HuH-7.5 (cell line): ENCODE measurements around the gene SQSTM1.
"Not testable (repeated sequence)": the region's sequence is repeated elsewhere in the genome, so short reads cannot be mapped to it uniquely, and the experiment has no call there.

Experiments used
- DNase-seq: peaks from one replicate; pipeline ENCODE4 v3.0.0; 2011; ENCODE audit warnings: low spot score

The SQSTM1 gene

GRCh38 chr5:179858586-179859427, 38.1 kb downstream of the SQSTM1 start, which contains the start of gene MRNIP:
TSS of gene MRNIP (minus strand) at chr5:179858817. CDS start at chr5:179858796, 21 bp downstream.
- DNase-seq: peak; percentile 97

- DNase-seq: no peak
These were observed 39.6 kb downstream of the SQSTM1 start for GRCh38 chr5:179860301-179860700.

DNA sequence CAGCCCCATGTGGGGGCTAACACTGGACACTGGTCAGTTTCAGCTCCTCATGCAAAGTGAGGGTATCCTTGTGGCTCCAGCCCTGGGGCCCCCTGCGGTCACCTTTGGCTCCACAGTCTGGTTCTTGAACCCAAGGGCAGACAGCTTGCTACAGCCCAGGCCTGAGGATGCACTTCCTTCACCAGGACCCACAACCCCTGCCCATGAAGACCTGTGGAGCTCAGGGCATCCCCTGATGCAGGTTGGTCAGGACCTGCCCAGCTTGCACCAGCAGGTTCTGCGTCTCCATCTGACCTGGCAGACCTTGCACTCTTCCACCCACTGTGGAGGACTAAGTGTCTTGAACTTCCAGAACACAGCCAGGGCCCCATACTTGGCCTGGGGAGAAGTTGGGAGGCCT, 41.6 kb downstream of the SQSTM1 start:
- DNase-seq: no peak

GRCh38 chr5:179862891-179863290, 42.2 kb downstream of the SQSTM1 start:
- no peak for DNase-seq

DNA sequence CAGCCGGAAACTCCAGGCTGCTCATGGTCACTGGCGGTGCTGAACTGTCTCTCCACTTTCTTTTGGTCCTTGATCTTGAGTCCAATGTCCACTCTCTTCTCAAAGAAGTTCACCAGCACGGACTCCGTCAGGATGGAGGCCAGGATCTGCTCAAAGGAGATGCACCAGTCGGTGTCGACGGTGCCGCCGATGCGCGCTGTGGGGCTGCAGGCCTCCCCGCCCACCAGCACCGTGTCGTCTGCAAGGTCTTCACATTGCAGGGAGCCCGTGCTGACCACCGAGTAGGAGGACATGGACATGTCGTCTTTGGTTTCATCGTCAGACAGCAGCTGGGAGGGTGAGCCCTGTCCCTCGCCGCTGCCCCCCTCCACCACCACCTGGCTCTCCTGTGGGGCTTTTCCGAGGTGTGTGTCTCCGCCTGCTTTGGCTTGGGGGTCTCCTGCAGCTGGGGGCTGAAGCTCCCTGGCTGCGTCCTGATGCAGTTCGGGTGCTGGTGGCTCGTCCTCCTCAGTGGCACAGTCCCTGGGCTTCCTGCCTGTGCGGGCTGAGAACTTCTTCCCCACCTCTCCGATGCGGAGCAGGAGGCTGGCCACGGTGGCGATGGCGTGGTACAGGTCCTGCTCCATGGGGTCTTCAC, 42.9 kb downstream of the SQSTM1 start:
- no peak for DNase-seq

- DNase-seq: no peak
These were observed 44.0 kb downstream of the SQSTM1 start for GRCh38 chr5:179864686-179865085.

- DNase-seq: no peak
These were observed 45.0 kb downstream of the SQSTM1 start for GRCh38 chr5:179865491-179866240.

DNA sequence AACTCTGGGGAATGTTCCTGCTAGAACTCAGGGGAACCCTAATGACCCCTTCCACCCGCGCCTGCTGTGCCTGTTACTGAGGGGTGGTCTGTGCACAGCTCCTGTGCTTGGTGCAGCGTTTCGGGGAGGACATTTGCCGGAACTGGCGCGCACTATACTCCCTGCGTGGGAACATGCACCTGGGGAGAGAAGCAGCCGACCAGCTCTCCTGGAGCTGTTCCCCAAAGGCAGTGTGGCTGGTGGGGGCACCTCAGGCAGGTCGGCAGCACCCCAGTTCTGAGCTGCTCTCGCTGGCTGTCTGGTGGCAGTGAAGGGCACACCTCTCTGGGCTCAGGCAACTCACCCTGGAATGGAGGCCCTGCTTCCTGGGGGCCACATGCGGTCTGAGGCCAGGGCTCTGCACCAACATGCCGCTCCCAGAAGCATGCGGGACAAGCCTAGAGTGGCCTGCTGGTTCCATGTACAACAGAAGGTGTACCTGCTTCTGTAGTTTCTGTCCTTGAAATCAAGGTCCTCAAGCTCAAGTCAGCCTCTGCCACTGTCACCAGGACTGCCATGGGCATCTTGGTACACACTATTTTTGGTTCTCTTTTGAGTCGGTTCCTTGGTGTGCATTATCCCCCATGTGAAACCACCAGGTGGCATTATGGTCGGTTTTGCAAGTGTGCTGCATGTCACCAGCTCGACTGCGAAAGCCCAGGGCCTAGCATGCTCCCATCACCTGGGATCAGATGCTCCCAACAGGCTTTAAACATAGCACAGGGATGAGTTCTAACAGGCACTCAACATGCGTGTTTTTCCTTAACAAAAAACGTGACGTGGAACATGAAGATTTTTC, 45.8 kb downstream of the SQSTM1 start:
- DNase-seq: peak; percentile 59

- DNase-seq: no peak
These were observed 46.4 kb downstream of the SQSTM1 start for GRCh38 chr5:179867079-179867465.

DNA sequence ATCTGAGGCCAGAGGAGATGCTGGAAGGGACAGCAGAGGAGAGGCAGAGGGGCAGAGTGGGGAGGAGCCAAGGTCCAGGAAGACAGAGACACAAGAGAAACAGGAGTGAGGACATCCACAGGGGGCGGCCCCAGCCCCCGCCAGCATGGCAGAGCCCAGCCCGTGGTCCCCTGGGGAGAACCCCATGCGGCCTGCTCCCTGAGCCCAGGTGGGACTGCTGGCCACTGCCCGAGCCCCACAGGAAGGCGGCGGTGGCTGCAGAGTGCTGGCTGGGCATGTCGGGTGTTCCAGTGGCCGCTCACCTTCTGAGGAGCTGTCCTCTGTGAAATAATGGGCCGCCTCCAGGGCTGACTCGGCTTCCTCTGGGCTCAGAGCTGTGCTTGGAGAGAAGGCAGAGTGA, 46.8 kb downstream of the SQSTM1 start:
- no peak for DNase-seq

- DNase-seq: no peak
These were observed 47.8 kb downstream of the SQSTM1 start for GRCh38 chr5:179868541-179868940.

DNA sequence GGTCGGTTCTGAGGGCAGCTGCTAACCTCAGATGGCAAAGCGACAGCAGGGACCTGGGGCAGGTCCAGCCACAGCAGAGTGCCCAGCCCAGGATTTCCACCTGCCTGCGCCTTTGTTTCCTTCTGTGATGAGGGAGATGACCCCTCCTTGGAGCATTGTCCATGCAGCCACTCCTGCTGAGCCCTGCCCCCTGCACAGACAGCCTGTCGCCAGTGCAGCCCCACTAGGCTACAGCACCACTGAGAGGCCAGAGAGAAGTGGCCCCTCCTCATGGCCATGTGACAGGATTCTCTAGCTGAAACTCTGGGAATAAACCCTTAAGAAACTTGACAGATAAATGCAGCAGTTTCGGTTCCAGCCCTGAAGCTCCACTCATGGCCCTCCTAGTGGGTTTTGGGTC, 48.4 kb downstream of the SQSTM1 start:
- no peak for DNase-seq

DNA sequence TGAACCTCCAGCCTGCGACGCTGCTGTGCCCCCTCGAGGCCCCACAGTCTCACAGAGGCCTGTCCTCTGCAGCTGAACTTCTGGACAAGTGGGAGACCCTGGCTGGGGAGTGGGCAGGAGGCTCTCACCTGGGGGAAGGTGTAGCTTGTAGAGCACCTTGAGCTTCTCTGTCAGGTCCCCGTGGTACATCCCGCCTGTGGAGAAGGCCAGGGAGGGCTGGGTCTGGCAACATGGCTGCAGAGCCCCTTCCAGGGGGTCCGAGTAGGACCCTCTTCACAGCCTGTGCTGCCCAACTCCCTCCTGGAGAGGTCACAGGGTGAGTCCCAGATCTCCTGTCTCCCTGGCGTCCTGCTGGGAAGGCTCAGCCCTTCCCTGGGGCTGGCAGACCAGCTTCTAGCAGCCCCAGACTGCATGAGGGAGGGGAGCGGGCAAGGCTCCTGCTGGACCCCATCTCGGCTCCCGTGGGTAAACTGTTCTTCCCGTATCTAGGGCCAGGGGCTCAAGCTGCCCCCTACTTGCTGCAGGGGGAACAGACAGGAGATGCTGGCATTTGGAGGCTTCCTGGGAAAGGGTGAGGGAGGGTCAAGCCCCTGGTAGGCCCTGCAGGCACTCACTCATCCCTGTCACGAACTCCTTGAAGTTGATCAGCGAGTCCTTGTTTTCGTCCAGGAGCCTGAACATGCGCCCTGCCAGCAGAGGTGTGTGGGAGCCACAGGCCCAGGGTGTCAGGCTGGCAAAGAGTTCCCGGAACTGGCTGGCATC, 49.1 kb downstream of the SQSTM1 start:
- no peak for DNase-seq

- peak; percentile 76 for DNase-seq
These were observed 49.7 kb downstream of the SQSTM1 start for GRCh38 chr5:179870403-179870903.

GRCh38 chr5:179870952-179871351, 50.2 kb downstream of the SQSTM1 start:
- DNase-seq: no peak

- not testable (repeated sequence) for DNase-seq
These were observed 50.8 kb downstream of the SQSTM1 start for GRCh38 chr5:179871533-179871932.

GRCh38 chr5:179872055-179872827, 51.5 kb downstream of the SQSTM1 start:
- DNase-seq: no peak

GRCh38 chr5:179872828-179873575, 52.3 kb downstream of the SQSTM1 start:
- DNase-seq: no peak

GRCh38 chr5:179873588-179874110, 52.9 kb downstream of the SQSTM1 start:
- no peak for DNase-seq
